B cell (primary cell): ENCODE measurements around the gene DNAH8. TPM values are rescaled to one million over a fixed set of nuclear protein-coding genes. Genes with fewer than 3 reads are reported as not detected.

Experiments
- ATAC-seq: fragments of 200-7000 bp; cut with Tn5 transposase; one replicate; pipeline ENCODE4 v1.10.0; 2021; ENCODE audit warnings: low read depth, mild to moderate bottlenecking, moderate number of reproducible peaks, moderate library complexity
- CTCF ChIA-PET: fragments of 350-600 bp; sonication (Branson Sonifier 250); formaldehyde crosslinking; loops from one replicate; lab custom pipeline; 2021; ENCODE audit warnings: antibody characterized with exemption, inconsistent platforms; lab: Charles Lee
- POLR2A ChIA-PET: fragments of 350-600 bp; sonication (Branson Sonifier 250); formaldehyde crosslinking; loops from one replicate; lab custom pipeline; 2021; ENCODE audit warnings: antibody characterized with exemption; lab: Charles Lee
- DNase-seq: peaks from one replicate; pipeline ENCODE4 v3.0.0; 2013
- H2AFZ ChIP-seq: 2 replicates; pipeline ENCODE4 v1.6.1; 2012; ENCODE audit warnings: mild to moderate bottlenecking, low read depth, low read length; ENCODE audit not compliant: insufficient read depth, poor library complexity, severe bottlenecking
- H3K27ac ChIP-seq, 2 donors: 1 replicate in 1 of 2; 2 replicates in 1 of 2; pipeline ENCODE4 v1.5.1; 2012 to 2013; ENCODE audit warnings: low read length in 2 of 2, mild to moderate bottlenecking in 2 of 2, moderate library complexity in 1 of 2
- H3K27me3 ChIP-seq, 4 experiments: fragments of 200-600 bp in 1 of 4; sonication (generic) in 1 of 4; replicated peaks in 1 of 4; 1 replicate in 2 of 4; 2 replicates in 2 of 4; pipeline versions ENCODE4 v1.6.1 to v1.7.0; 2013 to 2016; ENCODE audit warnings: low read length in 3 of 4, mild to moderate bottlenecking in 2 of 4, mixed read lengths in 1 of 4, moderate library complexity in 1 of 4; ENCODE audit not compliant: insufficient read depth in 4 of 4, control insufficient read depth in 3 of 4; ENCODE audit errors: control extremely low read depth in 1 of 4
- H3K36me3 ChIP-seq, 2 experiments: replicated peaks in 1 of 2; 1 replicate in 1 of 2; 2 replicates in 1 of 2; pipeline versions ENCODE4 v1.6.1 to v1.7.1; 2013; ENCODE audit warnings: low read length in 1 of 2; ENCODE audit not compliant: insufficient read depth in 2 of 2, control insufficient read depth in 1 of 2; ENCODE audit errors: control extremely low read depth in 1 of 2, extremely low read depth in 1 of 2
- H3K4me1 ChIP-seq, 2 donors: fragments of 200-600 bp in 1 of 2; sonication (generic) in 1 of 2; 1 replicate in 1 of 2; 2 replicates in 1 of 2; pipeline versions ENCODE4 v1.5.1 to v1.6.1; 2013 to 2017; ENCODE audit warnings: low read length in 2 of 2; ENCODE audit not compliant: control insufficient read depth in 2 of 2, insufficient read depth in 2 of 2
- H3K4me2 ChIP-seq: replicated peaks from 2 replicates; pipeline ENCODE3; 2012; ENCODE audit warnings: mild to moderate bottlenecking, low read depth, low read length; ENCODE audit not compliant: poor library complexity, severe bottlenecking
- H3K4me3 ChIP-seq, 5 experiments: fragments of 200-600 bp in 1 of 5; sonication (generic) in 1 of 5; 1 replicate in 3 of 5; 2 replicates in 2 of 5; pipeline versions ENCODE4 v1.5.1 to v1.7.0; 2011 to 2016; ENCODE audit warnings: low read length in 4 of 5, mild to moderate bottlenecking in 4 of 5, low read depth in 2 of 5, control low read depth in 1 of 5, moderate library complexity in 1 of 5; ENCODE audit not compliant: insufficient read depth in 1 of 5; ENCODE audit errors: control extremely low read depth in 1 of 5, extremely low read depth in 1 of 5
- H3K79me2 ChIP-seq: fragments of 200-600 bp; sonication (generic); one replicate; pipeline ENCODE4 v1.6.0; 2016; ENCODE audit warnings: low read length; ENCODE audit not compliant: control insufficient read depth, insufficient read depth
- H3K9ac ChIP-seq: fragments of 200-600 bp; sonication (generic); 2 replicates; pipeline ENCODE4 v1.6.1; 2017; ENCODE audit warnings: mild to moderate bottlenecking, low read length, moderate library complexity
- H3K9me3 ChIP-seq, 3 donors: one replicate each; pipeline versions ENCODE4 v1.6.1 to v1.7.1; 2013; ENCODE audit warnings: low read length in 2 of 3; ENCODE audit not compliant: control insufficient read depth in 2 of 3, insufficient read depth in 1 of 3; ENCODE audit errors: control extremely low read depth in 1 of 3
- H4K20me1 ChIP-seq: 2 replicates; pipeline ENCODE4 v1.6.0; 2012; ENCODE audit warnings: mild to moderate bottlenecking, low read length; ENCODE audit not compliant: insufficient read depth, control insufficient read depth, poor library complexity, severe bottlenecking
- H3K27ac Mint-ChIP-seq: one replicate; pipeline ENCODE4 v1.8.0; 2021; ENCODE audit warnings: mixed read lengths
- H3K27me3 Mint-ChIP-seq: one replicate; pipeline ENCODE4 v1.8.0; 2021; ENCODE audit warnings: mixed read lengths
- H3K4me1 Mint-ChIP-seq: one replicate; pipeline ENCODE4 v1.8.0; 2021; ENCODE audit warnings: mixed read lengths
- H3K4me3 Mint-ChIP-seq: one replicate; pipeline ENCODE4 v1.8.0; 2021; ENCODE audit warnings: mixed read lengths
- H3K9me3 Mint-ChIP-seq: one replicate; pipeline ENCODE4 v1.8.0; 2022; ENCODE audit warnings: mixed read lengths; ENCODE audit not compliant: insufficient read depth
- CTCF ChIP-seq: fragments of 200-600 bp; IDR thresholded peaks from one replicate; pipeline ENCODE4 v1.8.0; 2022; ENCODE audit warnings: antibody characterized with exemption, mild to moderate bottlenecking
- EZH2 ChIP-seq: IDR thresholded peaks from 2 replicates; pipeline ENCODE4 v1.6.1; 2012; ENCODE audit warnings: borderline replicate concordance, low read depth, mild to moderate bottlenecking, moderate library complexity, low read length; ENCODE audit not compliant: insufficient read depth, poor library complexity, severe bottlenecking
- WGBS: methylation state at CpG from one replicate; pipeline ENCODE4 v1.1.5; 2013; ENCODE audit warnings: missing lambda C conversion rate; ENCODE audit not compliant: insufficient coverage; 5-methylcytosine and 5-hydroxymethylcytosine counted together
- intact Hi-C: fragments of 100-400 bp; cut with micrococcal nuclease; formaldehyde crosslinking; loops from one replicate; pipeline ENCODE4 v1.10.0; 2022
- polyA plus RNA-seq: library from polyadenylated mRNA; depleted of rRNA; stranded (reverse); fragments of >200 nt; gene quantifications from 2 replicates; pipeline ENCODE4 v1.2.3, GENCODE V29; 2012
- total RNA-seq, 2 donors: library from RNA; stranded (reverse); fragments of 120-200 nt in 1 of 2; gene quantifications; 1 replicate in 1 of 2; 2 replicates in 1 of 2; pipeline versions ENCODE4 v1.2.3 to v1.2.4, GENCODE V29; 2013 to 2022

The DNAH8 gene
- total and polyA plus RNA-seq, 2 donors (not counting 1 experiment from before 2014, with no cell fraction given): 0.69 to 1.1 TPM

DNA sequence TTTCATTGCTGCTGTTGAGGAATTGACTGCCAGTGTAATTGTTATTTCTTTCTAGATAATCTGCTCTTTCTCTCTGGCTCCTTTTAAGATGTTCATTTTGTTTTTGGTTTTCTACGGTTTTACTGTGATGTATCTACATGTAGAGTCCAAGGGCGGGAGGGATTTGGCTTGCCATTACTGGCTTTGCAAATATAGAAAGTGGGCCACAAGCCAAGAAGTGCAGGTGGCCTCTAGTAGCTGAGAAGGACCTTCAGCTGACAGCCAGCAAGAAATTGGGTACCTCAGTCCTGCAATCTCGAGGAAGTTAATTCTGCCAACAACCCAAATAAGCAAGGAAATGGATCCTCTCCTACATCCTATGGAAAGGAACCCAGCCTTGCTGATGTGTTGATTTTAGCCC lies 290.7 kb downstream of the DNAH8 start:
- POLR2A ChIA-PET: no interaction called here

DNA sequence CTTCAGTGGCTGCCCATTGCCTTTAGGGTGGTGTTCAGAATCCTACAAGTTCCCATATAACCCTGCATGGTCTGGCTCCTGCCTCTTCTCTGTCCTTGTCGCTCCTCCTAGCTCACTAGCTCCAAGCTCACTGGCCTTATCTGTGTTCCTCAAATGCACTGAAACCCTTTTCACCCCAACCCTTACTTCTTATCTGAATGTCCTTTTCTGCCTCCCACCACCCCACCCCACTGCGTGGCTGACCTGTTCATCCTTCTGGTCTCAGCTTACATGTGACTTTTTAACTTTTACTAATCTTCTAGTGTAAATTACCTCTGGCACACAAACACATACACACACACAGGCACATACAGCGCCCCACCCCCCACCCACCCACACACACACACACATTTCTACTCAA lies 292.5 kb downstream of the DNAH8 start:
- Histone ChIP-seq H3K9ac (no peak overlapping the region), H2AFZ (no peak overlapping the region), H3K36me3 (no peaks in the 10 kb centered on the region), H3K27ac (no peak overlapping the region), H3K9me3 (no peaks in the 10 kb centered on the region), H3K79me2 (no peaks in the 10 kb centered on the region), H3K27me3 (peaks cover 0 to 7% (median 4%) of the 10 kb centered on the region in 4 experiments), H4K20me1 (no peaks in the 10 kb centered on the region), H3K4me1 (no peaks in the 10 kb centered on the region), H3K4me3 (no peak overlapping the region), H3K4me2 (no peak overlapping the region)
- Mint-ChIP-seq H3K27me3 (peaks cover 28% of the 10 kb centered on the region), H3K4me3 (no peak overlapping the region), H3K9me3 (no peaks in the 10 kb centered on the region), H3K4me1 (no peaks in the 10 kb centered on the region), H3K27ac (no peak overlapping the region)
- 38% methylated on average over 1 of the region's 3 CpGs for WGBS
- CTCF ChIA-PET: no interaction called here
- ATAC-seq (no peak), DNase-seq (no peak)
- intact Hi-C loops: loop anchor here (10.0 kb wide), 1 partner anchor 137 kb away; no protein-coding TSS in a partner anchor
- TF ChIP-seq CTCF: no peak
- no peak for TF ChIP-seq EZH2
- POLR2A ChIA-PET: no interaction called here

More for the DNA sequence above, 290.7 kb downstream of the DNAH8 start:
- no peaks in the 10 kb centered on the region for H3K79me2 ChIP-seq
- no peaks in the 10 kb centered on the region for H3K9me3 ChIP-seq
- Mint-ChIP-seq H3K27ac (no peak overlapping the region), H3K9me3 (no peaks in the 10 kb centered on the region), H3K27me3 (peaks cover 34% of the 10 kb centered on the region), H3K4me3 (no peak overlapping the region), H3K4me1 (no peaks in the 10 kb centered on the region)
- 100% methylated on average over 2 of the region's 3 CpGs for WGBS
- no peak overlapping the region for H3K27ac ChIP-seq
- H2AFZ ChIP-seq: no peak overlapping the region
- no peak overlapping the region for H3K4me2 ChIP-seq
- H4K20me1 ChIP-seq: no peaks in the 10 kb centered on the region
- CTCF ChIA-PET: interaction anchor here (1.2 kb wide), 1 partner anchor 10 kb away, joined by 3 read pairs; no protein-coding TSS in a partner anchor
- peaks cover 0 to 9% (median 7%) of the 10 kb centered on the region in 4 experiments for H3K27me3 ChIP-seq
- no peak overlapping the region for H3K9ac ChIP-seq
- no peak for DNase-seq
- H3K4me3 ChIP-seq: no peak overlapping the region
- H3K36me3 ChIP-seq: no peaks in the 10 kb centered on the region
- TF ChIP-seq CTCF (no peak), EZH2 (no peak)
- intact Hi-C loops: loop anchor here (10.0 kb wide), 1 partner anchor 139 kb away; no protein-coding TSS in a partner anchor
- no peaks in the 10 kb centered on the region for H3K4me1 ChIP-seq
- ATAC-seq: no peak
